A549 treated with RU486 at 1 μM for 4 hours (cell line): ENCODE data around the gene LARP6. TPM values are rescaled to one million over a fixed set of nuclear protein-coding genes. Genes with fewer than 3 reads are reported as not detected.

Source experiments
- total RNA-seq: library from RNA; stranded (reverse); fragments of 200-300 nt; extraction: Qiagen RNA extraction; gene quantifications from 5 replicates; pipeline ENCODE4 v1.2.3, GENCODE V29; 2022; ENCODE audit warnings: low read depth

LARP6 gene
- total RNA-seq, result 55.7 to 88.3 TPM (median 82.7 TPM) in 5 replicates

DNA sequence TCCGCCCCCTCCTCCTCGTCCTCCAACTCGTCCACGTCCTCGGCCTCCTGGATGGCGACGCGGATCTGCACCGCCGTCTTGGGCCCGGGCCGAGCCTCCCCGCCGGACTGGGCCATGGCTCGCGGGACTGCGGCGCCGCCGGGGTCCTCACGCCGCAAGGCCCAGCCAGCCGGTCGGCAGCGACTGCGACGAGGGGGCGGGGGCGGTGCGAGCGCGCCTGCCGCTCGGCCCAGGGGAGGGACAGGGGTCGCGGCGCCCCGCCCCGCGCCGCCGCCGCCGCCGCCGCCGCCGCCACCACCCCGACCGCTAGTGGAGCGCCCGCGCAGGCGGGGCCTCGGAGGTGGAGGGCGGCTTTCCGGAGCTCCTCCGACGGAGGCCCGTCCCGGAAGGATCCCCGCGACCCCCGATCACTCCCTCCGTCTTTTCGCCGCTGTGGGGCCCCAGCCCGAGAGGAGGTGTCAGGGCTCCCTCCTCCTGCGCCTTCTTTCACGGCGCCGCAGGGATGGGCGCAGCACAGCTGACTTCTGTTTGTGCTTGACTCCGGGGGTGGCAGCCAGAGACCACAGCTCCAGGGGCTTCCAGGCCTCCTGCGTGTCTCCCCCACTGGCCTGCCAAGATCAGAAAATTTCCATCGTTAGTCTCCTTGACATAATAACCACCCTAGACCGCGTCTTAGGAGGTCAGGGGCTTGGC is at the start of gene LARP6:
LARP6 (minus strand) TSS at position 185 of the 693 bp plus-strand sequence; CDS start at position 116, 69 bp downstream.

DNA sequence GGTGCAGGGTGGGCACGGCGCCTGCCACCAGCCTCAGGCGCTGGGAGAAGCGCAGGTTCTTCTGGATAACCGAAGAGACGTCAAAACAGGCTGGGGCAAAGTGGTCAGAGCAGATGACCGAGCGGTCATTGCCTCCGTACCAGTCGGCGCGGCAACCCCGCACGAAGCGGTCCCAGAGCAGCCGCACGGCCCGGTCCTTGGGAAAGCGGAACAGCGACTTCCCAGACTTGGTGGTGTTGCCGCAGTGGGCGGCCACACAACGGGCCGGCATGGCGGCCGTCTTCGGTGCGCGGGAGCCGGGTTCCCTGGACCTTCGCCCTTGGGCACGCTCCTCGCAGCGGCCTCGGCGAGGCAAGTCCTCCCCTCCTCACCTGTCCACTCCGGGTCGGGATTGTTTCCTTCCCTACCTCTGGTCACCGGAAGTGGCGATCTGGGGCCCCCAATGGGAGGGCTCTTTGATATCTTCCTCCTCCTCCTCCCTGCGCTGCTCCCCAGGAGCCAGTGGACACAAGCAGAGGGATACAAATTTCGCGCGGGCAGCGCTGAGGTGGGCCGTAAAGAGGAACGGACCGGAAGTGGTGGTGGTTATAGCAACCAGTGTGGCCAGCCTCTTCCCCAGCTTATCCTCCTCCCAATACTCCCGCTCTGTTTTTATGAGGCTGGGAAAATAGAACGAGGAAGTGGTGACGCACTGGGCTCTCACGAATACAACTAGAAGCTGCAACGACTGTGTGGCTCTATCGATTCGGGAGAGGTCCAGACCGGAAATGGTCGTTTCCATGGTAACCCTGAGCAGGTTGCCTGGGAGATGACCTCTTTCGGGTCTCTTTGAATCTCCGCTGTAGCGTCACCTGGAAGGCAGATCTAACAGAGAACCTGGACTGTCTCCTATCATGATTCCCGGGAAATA is 38.3 kb upstream of the LARP6 start, which contains the start of the genes LRRC49 and THAP10:
LRRC49 (plus strand) TSS at position 825 of the 910 bp plus-strand sequence; CDS start at position 894, 69 bp downstream.
THAP10 (minus strand) TSS at position 432 of the 910 bp plus-strand sequence; CDS start at position 271, 161 bp downstream.

Other genes starting within 250 kb of the LARP6 start
- gene UACA, start 90.6 kb downstream of the LARP6 start, total RNA-seq, result 46.5 to 59.4 TPM (median 49.1 TPM) in 5 replicates
- gene THAP10, start 38.3 kb upstream of the LARP6 start, total RNA-seq, result 4.8 to 6.9 TPM (median 5.3 TPM) in 5 replicates
- 3.5 to 5.3 TPM (median 4.8 TPM) in 5 replicates for gene LRRC49, start 38.7 kb upstream of the LARP6 start, total RNA-seq